H9 (cell line): ENCODE measurements around the gene MOV10L1. TPM values are rescaled to one million over a fixed set of nuclear protein-coding genes. Genes with fewer than 3 reads are reported as not detected.

Experiments used
- DNase-seq: peaks from one replicate; pipeline ENCODE4 v3.0.0-alpha.2; 2017
- H2AFZ ChIP-seq: one replicate; pipeline ENCODE4 v1.6.1; 2013; ENCODE audit warnings: mild to moderate bottlenecking, low read length, control low read depth, moderate library complexity
- H2AK5ac ChIP-seq: 2 replicates; pipeline ENCODE4 v1.6.1; 2013; ENCODE audit warnings: low read length, control low read depth, mixed read lengths; ENCODE audit not compliant: insufficient read length
- H2BK120ac ChIP-seq: one replicate; pipeline ENCODE4 v1.6.1; 2013; ENCODE audit warnings: low read depth, mild to moderate bottlenecking, low read length, control low read depth, inconsistent platforms; ENCODE audit not compliant: poor library complexity, severe bottlenecking
- H2BK12ac ChIP-seq: 2 replicates; pipeline ENCODE4 v1.6.1; 2013; ENCODE audit warnings: low read length, control low read depth, mixed read lengths, low read depth; ENCODE audit not compliant: insufficient read length
- H2BK15ac ChIP-seq: 2 replicates; pipeline ENCODE4 v1.6.1; 2013; ENCODE audit warnings: low read depth, low read length, control low read depth
- H2BK20ac ChIP-seq: one replicate; pipeline ENCODE4 v1.6.1; 2013; ENCODE audit warnings: low read depth, mild to moderate bottlenecking, low read length, control low read depth, inconsistent platforms; ENCODE audit not compliant: poor library complexity, severe bottlenecking
- H2BK5ac ChIP-seq: 2 replicates; pipeline ENCODE4 v1.6.1; 2013; ENCODE audit warnings: low read length, control low read depth, mixed read lengths; ENCODE audit not compliant: insufficient read length
- H3K14ac ChIP-seq: 2 replicates; pipeline ENCODE4 v1.6.1; 2013; ENCODE audit warnings: low read length, control low read depth; ENCODE audit not compliant: insufficient read depth
- H3K18ac ChIP-seq: 2 replicates; pipeline ENCODE4 v1.6.1; 2013; ENCODE audit warnings: low read depth, mild to moderate bottlenecking, mixed read lengths, low read length, control low read depth; ENCODE audit not compliant: insufficient read length
- H3K23ac ChIP-seq: 2 replicates; pipeline ENCODE4 v1.6.1; 2013; ENCODE audit warnings: low read length, control low read depth, mixed read lengths, low read depth; ENCODE audit not compliant: insufficient read length
- H3K23me2 ChIP-seq: 2 replicates; pipeline ENCODE4 v1.6.1; 2013; ENCODE audit warnings: low read depth, mild to moderate bottlenecking, mixed read lengths, low read length, control low read depth; ENCODE audit not compliant: insufficient read length, poor library complexity, severe bottlenecking
- H3K27ac ChIP-seq: 2 replicates; pipeline ENCODE4 v1.5.1; 2013; ENCODE audit warnings: low read length, control low read depth, mixed read lengths, low read depth; ENCODE audit not compliant: insufficient read length
- H3K27me3 ChIP-seq: 2 replicates; pipeline ENCODE4 v1.6.1; 2013; ENCODE audit warnings: low read length, control low read depth, inconsistent platforms; ENCODE audit not compliant: insufficient read depth
- H3K4ac ChIP-seq: 2 replicates; pipeline ENCODE4 v1.6.1; 2013; ENCODE audit warnings: low read depth, mild to moderate bottlenecking, control low read depth, inconsistent platforms, low read length, moderate library complexity
- H3K4me1 ChIP-seq: 2 replicates; pipeline ENCODE4 v1.6.1; 2013; ENCODE audit warnings: low read length, control low read depth, inconsistent platforms; ENCODE audit not compliant: insufficient read depth
- H3K4me2 ChIP-seq: 2 replicates; pipeline ENCODE4 v1.6.1; 2013; ENCODE audit warnings: low read length, control low read depth, mixed read lengths; ENCODE audit not compliant: insufficient read length, insufficient read depth
- H3K56ac ChIP-seq: 2 replicates; pipeline ENCODE4 v1.6.1; 2013; ENCODE audit warnings: low read depth, mild to moderate bottlenecking, mixed read lengths, low read length, control low read depth; ENCODE audit not compliant: insufficient read length
- H3K79me1 ChIP-seq: 2 replicates; pipeline ENCODE4 v1.6.1; 2013; ENCODE audit warnings: low read depth, mild to moderate bottlenecking, moderate library complexity, low read length, control low read depth, inconsistent platforms; ENCODE audit not compliant: insufficient read depth, poor library complexity, severe bottlenecking
- H3K79me2 ChIP-seq: 2 replicates; pipeline ENCODE4 v1.6.1; 2013; ENCODE audit warnings: low read length, control low read depth, inconsistent platforms; ENCODE audit not compliant: insufficient read depth
- H3K9ac ChIP-seq: 2 replicates; pipeline ENCODE4 v1.6.1; 2013; ENCODE audit warnings: low read length, control low read depth, mixed read lengths; ENCODE audit not compliant: insufficient read length; ENCODE audit errors: extremely low read depth
- H3K9me3 ChIP-seq: one replicate; pipeline ENCODE4 v1.6.1; 2013; ENCODE audit warnings: low read depth, low read length, inconsistent platforms; ENCODE audit not compliant: control insufficient read depth
- H3T11ph ChIP-seq: one replicate; pipeline ENCODE4 v1.6.1; 2013; ENCODE audit warnings: mild to moderate bottlenecking, low read length, control low read depth, inconsistent platforms
- H4K20me1 ChIP-seq: one replicate; pipeline ENCODE4 v1.6.1; 2013; ENCODE audit not compliant: control insufficient read depth, insufficient read length, insufficient read depth
- H4K5ac ChIP-seq: 2 replicates; pipeline ENCODE4 v1.6.1; 2013; ENCODE audit warnings: low read depth, mild to moderate bottlenecking, mixed read lengths, low read length, control low read depth; ENCODE audit not compliant: insufficient read length
- H4K8ac ChIP-seq: replicated peaks from 2 replicates; pipeline ENCODE4 v1.6.1; 2013; ENCODE audit warnings: low read length, control low read depth, mixed read lengths, low read depth; ENCODE audit not compliant: insufficient read length
- H4K91ac ChIP-seq: 2 replicates; pipeline ENCODE4 v1.6.1; 2013; ENCODE audit warnings: low read depth, mild to moderate bottlenecking, moderate library complexity, mixed read lengths, low read length, control low read depth; ENCODE audit not compliant: insufficient read length
- H3K27ac Mint-ChIP-seq, 3 experiments: 2 replicates in 2 of 3; 3 replicates in 1 of 3; pipeline ENCODE4 v1.8.0; 2020 to 2021; ENCODE audit warnings: mixed read lengths in 3 of 3, mild to moderate bottlenecking in 1 of 3, moderate library complexity in 1 of 3
- H3K27me3 Mint-ChIP-seq: 2 replicates; pipeline ENCODE4 v1.8.0; 2021; ENCODE audit warnings: low read depth, mild to moderate bottlenecking, moderate library complexity, mixed read lengths
- H3K36me3 Mint-ChIP-seq, 3 experiments: 2 replicates in 2 of 3; 3 replicates in 1 of 3; pipeline ENCODE4 v1.8.0; 2020 to 2021; ENCODE audit warnings: low read depth in 3 of 3, mixed read lengths in 3 of 3; ENCODE audit not compliant: insufficient read depth in 1 of 3
- H3K4me1 Mint-ChIP-seq, 2 experiments: 2 replicates each; pipeline ENCODE4 v1.8.0; 2020; ENCODE audit warnings: mixed read lengths in 2 of 2
- H3K4me3 Mint-ChIP-seq, 2 experiments: 2 replicates in 1 of 2; 3 replicates in 1 of 2; pipeline ENCODE4 v1.8.0; 2020 to 2021; ENCODE audit warnings: mild to moderate bottlenecking in 2 of 2, mixed read lengths in 2 of 2, moderate library complexity in 1 of 2
- H3K9me3 Mint-ChIP-seq, 2 experiments: 2 replicates in 1 of 2; 3 replicates in 1 of 2; pipeline ENCODE4 v1.8.0; 2020; ENCODE audit warnings: mild to moderate bottlenecking in 2 of 2, mixed read lengths in 2 of 2, moderate library complexity in 1 of 2
- CTCF ChIP-seq: fragments of 200-600 bp; sonication (generic); conservative IDR thresholded peaks from 3 replicates; pipeline ENCODE4 v1.8.0; 2021; ENCODE audit warnings: antibody characterized with exemption, mild to moderate bottlenecking
- WGBS: extraction: QIAGEN DNeasy Blood & Tissue Kit; methylation state at CpG from one replicate; pipeline ENCODE4 v1.1.7; 2013; ENCODE audit warnings: missing lambda C conversion rate, low lambda C conversion rate, mixed read lengths; ENCODE audit not compliant: insufficient read length; ENCODE audit errors: extremely low coverage; 5-methylcytosine and 5-hydroxymethylcytosine counted together
- total RNA-seq: library from RNA; stranded (reverse); gene quantifications from 2 replicates; pipeline ENCODE4 v1.2.1, GENCODE V29; 2021

The MOV10L1 gene
- total RNA-seq, 1 experiment from 2014 or later = not detected

DNA sequence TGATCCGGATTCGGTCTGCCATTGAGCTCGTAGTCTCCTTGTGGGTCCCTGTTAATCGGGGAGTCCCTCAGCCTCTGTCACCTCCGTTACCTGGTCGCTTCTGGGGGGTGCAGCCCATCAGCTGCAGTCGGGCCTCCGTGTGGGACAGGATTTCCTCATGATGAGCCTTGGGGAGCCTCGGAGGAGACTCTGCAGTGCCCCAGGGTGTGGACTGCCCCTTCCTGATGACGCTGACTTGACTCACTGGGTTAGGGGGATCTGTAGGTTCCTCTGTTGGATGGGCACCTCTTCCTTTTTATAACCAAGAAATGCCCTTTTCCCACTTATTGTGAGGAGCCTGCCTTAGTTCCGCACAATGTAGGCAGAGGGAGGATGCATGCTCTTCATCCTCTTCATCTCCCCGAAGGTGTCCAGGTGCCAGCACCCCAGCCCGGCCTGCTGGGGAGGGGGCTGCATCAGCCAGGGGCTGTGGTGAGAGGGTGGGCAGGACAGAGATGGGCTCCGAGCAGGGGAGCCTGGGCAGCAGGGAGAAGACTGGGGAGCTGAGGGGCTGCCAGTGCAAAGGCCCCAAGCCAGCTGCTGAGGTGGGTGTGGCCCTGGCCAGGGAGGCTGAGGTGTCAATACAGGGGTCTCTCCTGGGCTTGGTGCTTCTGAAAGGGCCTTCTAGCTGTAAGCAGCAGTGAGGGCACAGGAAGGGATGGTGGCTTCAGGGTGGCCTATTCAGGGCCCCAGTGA is 18.2 kb upstream of the MOV10L1 start:
- Histone ChIP-seq H3K9me3 (no peaks in the 10 kb centered on the region), H2BK15ac (no peak overlapping the region; the same call in 1 of the 2 replicates), H3K56ac (no peak overlapping the region), H3T11ph (no peak overlapping the region), H2BK5ac (no peak overlapping the region), H3K4me1 (no peaks in the 10 kb centered on the region), H3K23ac (no peak overlapping the region), H4K91ac (no peak overlapping the region), H4K20me1 (no peaks in the 10 kb centered on the region), H4K8ac (no peak overlapping the region), H2BK12ac (no peak overlapping the region), H2BK20ac (no peak overlapping the region), H3K18ac (no peak overlapping the region), H3K4me2 (no peak overlapping the region), H3K27me3 (no peaks in the 10 kb centered on the region), H3K23me2 (no peaks in the 10 kb centered on the region), H3K27ac (no peak overlapping the region), H2AFZ (no peak overlapping the region), H3K9ac (no peak overlapping the region), H2BK120ac (no peak overlapping the region), H3K14ac (no peak overlapping the region), H3K4ac (no peak overlapping the region), H3K79me1 (no peaks in the 10 kb centered on the region), H3K79me2 (no peaks in the 10 kb centered on the region), H4K5ac (no peak overlapping the region), H2AK5ac (no peak overlapping the region)
- Mint-ChIP-seq H3K27ac (no peak overlapping the region; a peak in 1 of 7 replicates), H3K27me3 (peaks cover 1% of the 10 kb centered on the region; the same call in 1 of the 2 replicates), H3K9me3 (peaks cover 0 to 4% of the 10 kb centered on the region in 2 experiments; a peak in 1 of 5 replicates), H3K36me3 (no peaks in the 10 kb centered on the region), H3K4me1 (0 out of 4 replicates have a peak, but pooled peaks cover 0 to 8% of the 10 kb centered on the region in 2 experiments), H3K4me3 (no peak overlapping the region)
- no peak for TF ChIP-seq CTCF
- DNase-seq = no peak
- WGBS = no CpG with 5 or more reads among the region's 14 CpGs
